Measurements from ENCODE around the gene KCNJ10.

KCNJ10 gene

GRCh38 chr1:160018347-160018746, 51.6 kb downstream of the KCNJ10 start:
- H3K4me3 ChIP-seq (replicated peaks; ENCODE audit: low read depth, low read length), result no peak overlapping the region
- DNase-seq (ENCODE audit: extremely low read depth, low read depth), result no peak
- TF ChIP-seq, protein P1, sequence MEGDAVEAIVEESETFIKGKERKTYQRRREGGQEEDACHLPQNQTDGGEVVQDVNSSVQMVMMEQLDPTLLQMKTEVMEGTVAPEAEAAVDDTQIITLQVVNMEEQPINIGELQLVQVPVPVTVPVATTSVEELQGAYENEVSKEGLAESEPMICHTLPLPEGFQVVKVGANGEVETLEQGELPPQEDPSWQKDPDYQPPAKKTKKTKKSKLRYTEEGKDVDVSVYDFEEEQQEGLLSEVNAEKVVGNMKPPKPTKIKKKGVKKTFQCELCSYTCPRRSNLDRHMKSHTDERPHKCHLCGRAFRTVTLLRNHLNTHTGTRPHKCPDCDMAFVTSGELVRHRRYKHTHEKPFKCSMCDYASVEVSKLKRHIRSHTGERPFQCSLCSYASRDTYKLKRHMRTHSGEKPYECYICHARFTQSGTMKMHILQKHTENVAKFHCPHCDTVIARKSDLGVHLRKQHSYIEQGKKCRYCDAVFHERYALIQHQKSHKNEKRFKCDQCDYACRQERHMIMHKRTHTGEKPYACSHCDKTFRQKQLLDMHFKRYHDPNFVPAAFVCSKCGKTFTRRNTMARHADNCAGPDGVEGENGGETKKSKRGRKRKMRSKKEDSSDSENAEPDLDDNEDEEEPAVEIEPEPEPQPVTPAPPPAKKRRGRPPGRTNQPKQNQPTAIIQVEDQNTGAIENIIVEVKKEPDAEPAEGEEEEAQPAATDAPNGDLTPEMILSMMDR (IDR thresholded peaks at IDR 0.05; ENCODE audit: low read depth, low read length, missing control alignments), result no peak

DNA sequence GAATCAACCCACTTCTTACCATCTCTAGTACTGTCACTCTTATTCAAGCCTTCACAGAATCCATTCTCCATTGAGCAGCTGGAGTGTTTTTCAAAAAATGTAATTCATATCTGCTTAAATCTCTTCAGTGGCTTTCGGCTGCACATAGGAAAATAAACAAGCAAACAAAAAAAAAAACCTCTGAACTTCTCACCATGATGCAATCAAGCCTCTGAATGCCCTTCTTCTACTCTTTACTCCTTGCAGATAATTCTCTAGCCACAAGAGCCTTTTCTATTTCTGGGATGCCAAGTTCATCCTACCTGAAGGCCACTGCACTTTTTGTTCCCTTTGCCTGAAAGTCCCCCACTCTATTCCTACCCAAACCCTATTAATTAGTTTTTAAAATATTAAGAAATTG, 52.4 kb downstream of the KCNJ10 start:
- TF ChIP-seq, protein P1 (IDR thresholded peaks at IDR 0.05; ENCODE audit: low read depth, low read length, missing control alignments), result no peak
- no peak overlapping the region for H3K4me3 ChIP-seq (replicated peaks; ENCODE audit: low read depth, low read length)
- DNase-seq (ENCODE audit: extremely low read depth, low read depth), result no peak

DNA sequence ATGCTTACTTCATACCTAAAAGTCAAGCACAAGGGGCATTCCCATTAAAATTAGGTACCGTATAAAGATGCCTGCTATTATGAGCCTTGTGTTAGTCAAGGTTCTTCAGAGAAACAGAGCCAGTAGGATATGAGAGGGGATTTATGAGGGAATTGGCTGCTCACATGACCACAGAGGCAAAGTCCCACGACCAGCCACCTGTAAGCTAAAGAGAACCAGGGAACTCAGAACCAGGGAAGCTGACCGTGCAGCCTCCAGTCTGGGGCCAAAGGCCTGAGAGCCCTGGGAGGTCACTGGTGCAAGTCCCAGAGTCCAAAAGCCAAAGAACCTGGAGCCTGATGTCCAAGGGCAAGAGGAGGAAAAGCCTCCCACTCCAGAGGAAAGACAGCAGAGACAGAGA, 58.2 kb downstream of the KCNJ10 start:
- DNase-seq (ENCODE audit: extremely low read depth, low read depth), result no peak
- TF ChIP-seq, protein P1 (IDR thresholded peaks at IDR 0.05; ENCODE audit: low read depth, low read length, missing control alignments), result no peak
- no peak overlapping the region for H3K4me3 ChIP-seq (replicated peaks; ENCODE audit: low read depth, low read length)

GRCh38 chr1:160009801-160010200, 60.2 kb downstream of the KCNJ10 start:
- no peak for DNase-seq (ENCODE audit: extremely low read depth, low read depth)
- TF ChIP-seq, protein P1 (IDR thresholded peaks at IDR 0.05; ENCODE audit: low read depth, low read length, missing control alignments), result no peak
- H3K4me3 ChIP-seq (replicated peaks; ENCODE audit: low read depth, low read length), result no peak overlapping the region

DNA sequence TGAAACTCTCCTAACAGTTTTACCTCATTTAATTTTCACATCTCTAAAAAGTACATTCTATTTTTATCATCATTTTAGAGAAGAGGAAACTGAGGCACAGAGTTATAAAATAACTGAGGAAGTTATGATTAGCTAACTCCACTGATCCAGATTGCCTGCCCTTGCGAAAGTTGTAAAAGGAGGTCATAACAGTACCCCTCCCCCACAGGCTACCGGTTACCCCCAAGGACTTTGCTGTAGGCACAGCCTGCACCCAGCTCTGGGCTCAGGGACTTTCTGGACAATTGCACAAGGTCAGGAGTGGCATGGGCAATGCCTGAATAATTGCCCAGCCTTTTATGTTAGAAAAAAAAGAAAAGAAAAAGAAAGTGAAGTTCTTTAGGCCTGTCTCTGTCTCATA, 60.9 kb downstream of the KCNJ10 start:
- H3K4me3 ChIP-seq (replicated peaks; ENCODE audit: low read depth, low read length), result no peak overlapping the region
- TF ChIP-seq, protein P1 (IDR thresholded peaks at IDR 0.05; ENCODE audit: low read depth, low read length, missing control alignments), result no peak
- DNase-seq (ENCODE audit: extremely low read depth, low read depth), result no peak

DNA sequence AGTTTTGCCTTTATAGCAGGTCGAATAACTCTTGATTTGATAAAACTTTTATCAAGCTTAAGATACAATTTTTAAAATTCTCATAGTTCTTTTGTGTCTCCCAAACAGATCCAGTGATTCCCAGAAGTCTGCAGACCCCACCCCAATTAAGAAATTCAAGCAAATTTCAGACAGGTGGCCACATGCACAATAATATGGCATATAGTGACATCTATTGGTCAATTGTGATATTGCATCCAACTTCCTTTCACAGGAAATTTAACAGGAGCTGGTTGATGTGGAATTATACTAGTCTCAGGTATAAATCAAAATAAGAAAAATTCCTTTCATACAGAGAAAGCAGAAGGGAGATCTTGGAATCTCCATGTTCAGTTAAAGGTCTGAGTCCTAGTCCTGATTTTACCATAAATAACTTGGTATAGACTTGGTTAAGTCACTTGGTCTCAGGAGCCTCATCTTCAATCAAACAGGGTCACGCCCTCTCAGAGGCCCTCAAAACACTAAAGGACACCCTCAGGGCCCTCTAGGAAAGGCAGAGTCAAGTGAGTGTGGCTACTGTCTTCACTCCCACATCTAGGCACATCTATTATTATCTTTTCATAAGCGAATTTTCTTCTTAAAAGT, 62.3 kb downstream of the KCNJ10 start:
- DNase-seq (ENCODE audit: extremely low read depth, low read depth), result no peak

More for the DNA sequence above, 62.3 kb downstream of the KCNJ10 start:
- TF ChIP-seq, protein P1 (IDR thresholded peaks at IDR 0.05; ENCODE audit: low read depth, low read length, missing control alignments), result peak; percentile 47
- no peak overlapping the region for H3K4me3 ChIP-seq (replicated peaks; ENCODE audit: low read depth, low read length)

Measured in HFF-Myc (cell line).